Measurements from ENCODE around the gene SLC35G2.

Gene SLC35G2

DNA sequence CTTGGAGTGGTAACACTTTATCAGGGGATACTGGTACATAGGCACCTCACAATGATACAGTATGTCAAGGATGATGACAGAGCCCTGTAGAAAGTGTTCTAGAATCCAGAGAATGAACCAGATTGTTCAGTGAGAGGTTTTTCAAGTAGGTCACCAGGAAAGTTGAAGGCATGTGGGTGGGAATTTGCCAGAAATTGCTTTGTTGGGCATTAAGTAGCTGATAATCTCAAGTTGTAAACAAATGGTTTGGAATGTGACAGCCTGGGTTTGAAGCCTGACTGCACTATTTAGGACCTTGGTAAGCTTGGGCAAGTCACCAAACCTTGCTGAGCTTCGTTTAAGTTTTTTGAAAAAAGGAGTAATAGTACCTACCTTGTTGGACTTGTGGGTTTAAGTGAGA lies 12.5 kb downstream of the SLC35G2 start:
- TF ChIP-seq, protein P1, sequence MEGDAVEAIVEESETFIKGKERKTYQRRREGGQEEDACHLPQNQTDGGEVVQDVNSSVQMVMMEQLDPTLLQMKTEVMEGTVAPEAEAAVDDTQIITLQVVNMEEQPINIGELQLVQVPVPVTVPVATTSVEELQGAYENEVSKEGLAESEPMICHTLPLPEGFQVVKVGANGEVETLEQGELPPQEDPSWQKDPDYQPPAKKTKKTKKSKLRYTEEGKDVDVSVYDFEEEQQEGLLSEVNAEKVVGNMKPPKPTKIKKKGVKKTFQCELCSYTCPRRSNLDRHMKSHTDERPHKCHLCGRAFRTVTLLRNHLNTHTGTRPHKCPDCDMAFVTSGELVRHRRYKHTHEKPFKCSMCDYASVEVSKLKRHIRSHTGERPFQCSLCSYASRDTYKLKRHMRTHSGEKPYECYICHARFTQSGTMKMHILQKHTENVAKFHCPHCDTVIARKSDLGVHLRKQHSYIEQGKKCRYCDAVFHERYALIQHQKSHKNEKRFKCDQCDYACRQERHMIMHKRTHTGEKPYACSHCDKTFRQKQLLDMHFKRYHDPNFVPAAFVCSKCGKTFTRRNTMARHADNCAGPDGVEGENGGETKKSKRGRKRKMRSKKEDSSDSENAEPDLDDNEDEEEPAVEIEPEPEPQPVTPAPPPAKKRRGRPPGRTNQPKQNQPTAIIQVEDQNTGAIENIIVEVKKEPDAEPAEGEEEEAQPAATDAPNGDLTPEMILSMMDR (IDR thresholded peaks at IDR 0.05; ENCODE audit: low read depth, low read length): no peak
- DNase-seq (ENCODE audit: low read depth in 2 of 2): no peak
- H3K4me3 ChIP-seq (replicated peaks in 1 of 2; ENCODE audit: low read depth in 2 of 2, low read length in 2 of 2): no peak overlapping the region

DNA sequence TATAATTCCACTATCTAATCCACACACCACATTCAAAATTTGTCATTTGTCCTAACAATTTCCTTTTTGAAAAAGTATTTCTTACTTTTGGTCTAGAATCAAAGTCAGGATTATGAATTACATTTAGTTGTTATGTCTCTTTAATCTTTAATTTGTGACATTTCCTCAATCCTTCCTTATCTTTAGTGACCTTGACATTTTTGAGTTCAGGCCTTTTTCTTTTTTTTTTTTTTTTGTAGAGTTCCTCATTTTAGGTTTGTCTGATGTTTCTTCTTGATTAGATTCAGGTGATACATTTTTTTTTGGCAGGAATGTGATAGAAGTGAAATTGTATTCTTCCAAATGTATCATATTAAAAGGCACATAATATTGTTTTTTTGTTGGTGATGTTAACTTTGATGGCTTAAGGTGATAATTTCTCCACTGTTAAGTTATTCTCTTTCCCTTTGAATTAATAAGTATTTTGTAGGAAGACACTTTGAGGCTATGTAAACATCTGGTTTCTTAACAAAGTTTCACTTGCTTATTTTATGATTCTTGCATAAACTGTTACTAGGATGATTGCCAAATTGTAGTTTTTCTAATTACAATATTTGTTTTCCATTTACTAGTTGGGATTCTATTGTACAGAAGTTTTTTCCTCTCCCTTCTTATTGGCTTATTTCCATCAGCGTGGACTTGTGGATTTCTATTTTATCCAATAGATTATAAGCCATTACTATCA lies 16.3 kb downstream of the SLC35G2 start:
- no peak for DNase-seq (ENCODE audit: low read depth in 2 of 2)
- TF ChIP-seq, protein P1 (IDR thresholded peaks at IDR 0.05; ENCODE audit: low read depth, low read length): no peak
- no peak overlapping the region for H3K4me3 ChIP-seq (replicated peaks in 1 of 2; ENCODE audit: low read depth in 2 of 2, low read length in 2 of 2)

DNA sequence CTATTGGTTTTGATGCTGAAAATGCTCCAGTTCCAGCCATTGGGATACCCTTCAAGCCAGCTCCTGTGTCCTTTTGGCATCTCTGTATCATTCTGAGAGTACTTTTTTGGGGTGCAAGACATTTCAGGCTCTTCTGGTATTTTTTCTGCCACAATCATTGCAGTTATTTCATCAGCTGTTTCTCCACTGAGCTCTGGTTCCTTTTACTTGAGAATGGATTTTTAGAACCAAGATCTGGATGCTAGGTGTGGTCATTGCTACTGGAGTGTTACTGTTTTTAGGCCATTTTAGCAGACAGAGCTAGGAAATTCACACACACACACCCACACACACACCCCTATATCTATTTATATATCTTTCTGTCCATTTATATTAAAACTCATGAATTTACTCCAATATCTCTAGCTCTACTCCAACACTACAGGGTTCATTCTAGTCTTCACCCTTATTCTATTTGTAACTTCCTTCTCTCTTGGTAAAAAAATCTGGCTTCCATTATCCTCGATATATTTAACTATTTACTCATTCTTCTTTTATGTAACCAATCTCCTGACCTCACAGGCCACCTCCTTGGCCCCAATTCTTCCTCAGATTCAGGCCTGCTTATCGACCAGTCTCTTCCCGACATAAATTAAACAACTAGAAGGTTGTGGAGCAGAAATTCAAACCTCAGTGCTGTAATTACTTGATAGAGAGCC lies 17.0 kb downstream of the SLC35G2 start:
- TF ChIP-seq, protein P1 (IDR thresholded peaks at IDR 0.05; ENCODE audit: low read depth, low read length): no peak
- DNase-seq (ENCODE audit: low read depth in 2 of 2): no peak
- no peak overlapping the region for H3K4me3 ChIP-seq (replicated peaks in 1 of 2; ENCODE audit: low read depth in 2 of 2, low read length in 2 of 2)

DNA sequence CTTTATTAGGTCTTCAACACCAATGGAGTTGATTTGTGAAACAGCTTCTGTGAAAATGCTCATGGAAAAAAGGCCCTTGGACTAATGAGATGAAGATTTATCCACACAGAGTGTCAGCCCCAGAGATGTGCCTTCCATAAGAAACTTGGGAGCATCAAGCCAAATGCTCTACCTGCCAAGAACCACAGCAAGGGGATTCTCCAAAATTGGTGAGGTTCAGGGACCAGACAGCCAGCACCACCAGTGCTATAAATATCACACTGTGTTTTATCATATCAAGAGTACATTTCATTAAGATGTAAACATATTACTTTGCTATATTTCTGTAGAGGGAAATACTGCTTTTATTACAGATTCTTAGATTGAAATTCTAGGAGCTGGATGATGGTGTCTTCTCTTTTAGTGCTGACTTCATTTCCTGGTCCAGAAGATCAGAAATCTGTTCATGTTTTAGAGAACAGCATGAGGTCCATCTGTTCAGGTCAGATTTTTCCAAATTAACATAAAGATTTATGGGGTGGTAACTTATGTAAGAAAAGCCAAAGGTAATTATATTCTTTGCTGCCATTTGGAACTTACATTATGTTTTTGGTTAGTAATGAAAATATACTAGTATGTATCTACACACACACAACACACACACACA lies 17.7 kb downstream of the SLC35G2 start:
- TF ChIP-seq, protein P1 (IDR thresholded peaks at IDR 0.05; ENCODE audit: low read depth, low read length): no peak
- no peak for DNase-seq (ENCODE audit: low read depth in 2 of 2)
- no peak overlapping the region for H3K4me3 ChIP-seq (replicated peaks in 1 of 2; ENCODE audit: low read depth in 2 of 2, low read length in 2 of 2)

DNA sequence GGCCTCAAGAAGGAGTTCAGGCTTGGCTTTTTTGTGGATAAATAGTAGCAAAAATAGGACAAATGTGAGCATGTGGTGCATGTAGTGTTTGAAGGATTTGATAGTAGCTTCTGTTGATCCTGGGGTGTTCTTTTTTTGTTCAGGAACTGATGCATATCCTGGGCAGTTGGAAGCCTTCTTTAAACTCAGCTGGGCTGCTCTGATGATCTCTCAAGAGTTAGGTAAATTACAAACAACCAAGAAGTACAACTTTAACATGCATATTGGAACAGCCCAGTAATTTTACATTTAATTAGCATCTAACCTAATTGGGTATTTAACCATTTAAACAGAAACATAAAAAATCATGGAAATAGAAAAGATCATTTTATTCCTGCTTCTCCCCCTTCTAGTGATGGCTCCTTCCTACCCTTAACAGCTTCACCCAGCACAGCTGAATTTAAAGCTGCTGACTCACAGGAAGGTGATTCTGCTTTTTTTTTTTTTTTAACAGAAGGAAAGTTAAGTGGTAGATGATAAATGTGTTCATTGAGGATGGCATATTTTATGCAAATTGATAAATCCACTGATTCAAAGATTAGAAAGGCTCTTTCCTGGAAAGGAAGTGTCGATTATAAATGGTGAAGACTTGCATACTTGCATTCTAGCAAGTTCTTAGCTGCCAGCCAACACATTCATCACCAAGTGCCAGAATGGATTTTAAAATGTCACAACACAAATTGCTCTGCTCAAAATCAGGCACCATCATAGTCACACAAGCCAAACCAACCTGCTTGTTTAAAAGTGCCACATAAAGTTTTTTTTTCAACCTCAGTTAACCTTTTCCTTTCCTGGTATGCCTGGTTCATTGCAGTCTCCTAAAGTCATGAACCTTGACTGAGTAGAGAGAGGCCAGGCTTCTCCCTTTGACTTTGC lies 20.0 kb downstream of the SLC35G2 start:
- no peak overlapping the region for H3K4me3 ChIP-seq (replicated peaks in 1 of 2; ENCODE audit: low read depth in 2 of 2, low read length in 2 of 2)
- TF ChIP-seq, protein P1 (IDR thresholded peaks at IDR 0.05; ENCODE audit: low read depth, low read length): no peak
- peak; percentile 55 to 72 for DNase-seq (ENCODE audit: low read depth in 2 of 2)

DNA sequence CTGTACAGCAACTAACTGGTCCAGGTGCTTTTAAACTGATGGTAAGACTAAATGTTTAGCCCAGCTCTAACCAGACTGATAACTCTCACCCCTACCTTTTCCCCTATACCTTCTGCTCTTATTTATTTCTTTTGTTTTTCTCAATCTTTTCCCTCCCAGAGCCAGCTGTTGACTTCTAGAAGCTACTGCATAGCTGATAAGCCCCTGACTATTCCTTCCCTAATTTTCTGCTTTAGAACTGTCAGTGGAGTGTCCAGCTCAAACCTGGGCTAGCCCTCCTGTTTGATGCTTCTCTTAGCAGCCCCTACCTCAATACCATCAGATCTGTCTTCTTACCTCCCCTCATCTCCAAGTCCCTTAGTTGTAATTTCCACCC lies 20.6 kb downstream of the SLC35G2 start:
- TF ChIP-seq, protein P1 (IDR thresholded peaks at IDR 0.05; ENCODE audit: low read depth, low read length): no peak
- no peak for DNase-seq (ENCODE audit: low read depth in 2 of 2)
- H3K4me3 ChIP-seq (replicated peaks in 1 of 2; ENCODE audit: low read depth in 2 of 2, low read length in 2 of 2): no peak overlapping the region

Data from cardiac fibroblast (primary cell).